ENCODE measurements around the gene CSF2. TPM values are rescaled to one million over a fixed set of nuclear protein-coding genes. Genes with fewer than 3 reads are reported as not detected.
A peak's percentile ranks its signal among the peaks of the same experiment; 100 is the strongest.
"Not testable (repeated sequence)": the region's sequence is repeated elsewhere in the genome, so short reads cannot be mapped to it uniquely, and the experiment has no call there.

CSF2 gene
- total RNA-seq, 2 experiments from 2014 or later, result 52.6 to 59.5 TPM

DNA sequence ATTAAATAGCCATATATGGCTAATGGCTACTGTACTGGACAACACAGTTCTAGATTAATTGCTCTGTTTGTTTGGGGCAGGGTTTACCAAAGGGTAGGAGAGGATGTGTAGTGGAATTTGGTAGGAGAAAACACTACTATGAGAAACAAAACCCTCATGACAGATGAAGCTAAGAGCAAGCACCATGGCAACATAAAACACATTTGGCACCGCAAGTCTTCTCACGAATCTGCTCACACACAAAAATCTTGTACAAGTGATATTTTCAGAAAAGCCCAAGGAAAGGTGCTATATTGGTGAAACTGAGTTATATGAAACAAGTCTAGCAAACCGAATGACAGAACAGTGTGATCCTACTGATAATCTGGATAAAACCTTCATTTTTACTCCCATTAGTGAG is 38.5 kb downstream of the CSF2 start:
- Mint-ChIP-seq H3K27me3 (no peaks in the 10 kb centered on the region), H3K4me3 (peak overlapping the region; percentile 13), H3K9me3 (ENCODE audit: low read depth) (peaks cover 5% of the 10 kb centered on the region), H3K27ac (peak overlapping the region; percentile 52), H3K36me3 (ENCODE audit: low read depth) (peaks cover 5% of the 10 kb centered on the region), H3K4me1 (peaks cover 62% of the 10 kb centered on the region)
- intact Hi-C loops (cut with DNase I, micrococcal nuclease), result no loop called here
- ATAC-seq (no peak), DNase-seq (no peak)
- POLR2A ChIA-PET, result no interaction called here
- CTCF ChIA-PET, result interaction anchor here (1.0 kb wide), 1 partner anchor 29 kb away, joined by 3 read pairs; no protein-coding TSS in a partner anchor

DNA sequence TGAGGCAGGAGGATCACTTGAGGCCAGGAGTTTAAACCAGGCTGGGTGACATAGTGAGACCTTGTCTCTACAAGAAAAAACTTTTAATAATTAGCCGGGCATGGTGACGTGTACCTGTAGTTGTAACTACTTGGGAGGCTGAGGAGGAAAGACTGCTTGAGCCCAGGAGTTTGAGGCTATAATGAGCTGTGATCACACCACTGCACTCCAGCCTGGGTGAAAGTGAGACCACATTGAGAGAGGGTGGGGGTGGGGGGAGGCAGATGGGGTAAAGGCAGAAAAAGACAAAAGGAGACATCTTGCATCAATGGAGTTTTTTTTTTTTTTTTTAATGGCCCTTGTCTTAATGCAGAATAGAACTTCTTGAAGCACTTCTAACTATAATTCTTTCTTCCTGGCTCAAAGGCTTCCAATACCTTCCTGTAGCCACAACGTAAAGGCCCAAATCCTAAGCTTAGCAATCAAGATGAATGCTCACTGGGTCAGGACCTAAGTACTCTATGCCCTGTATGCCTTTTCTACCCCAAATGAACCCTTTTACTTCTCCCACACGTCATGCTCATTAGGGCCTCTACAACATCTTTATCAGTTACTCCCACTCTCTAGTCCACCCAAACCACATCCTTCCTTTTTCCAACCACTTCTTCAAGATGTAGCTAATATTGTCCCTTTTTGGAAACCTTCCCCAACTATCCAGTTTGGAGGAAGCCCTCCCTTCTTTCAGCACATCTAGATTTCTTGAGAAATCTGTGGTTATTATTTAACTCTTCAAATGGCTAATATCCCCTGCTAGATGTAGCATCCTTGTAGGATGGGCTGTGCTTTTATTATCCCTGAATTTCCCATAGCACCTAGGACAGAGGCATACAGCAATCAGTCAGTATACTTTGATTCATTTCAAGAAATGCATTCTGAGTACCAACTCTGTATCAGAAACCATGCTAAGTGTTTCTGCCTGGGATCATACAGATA is 40.8 kb downstream of the CSF2 start:
- CTCF ChIA-PET, result interaction anchor here (0.6 to 1.4 kb wide), 3 partner anchors 12 to 427 kb away, joined by 3 read pairs; no protein-coding TSS in a partner anchor

DNA sequence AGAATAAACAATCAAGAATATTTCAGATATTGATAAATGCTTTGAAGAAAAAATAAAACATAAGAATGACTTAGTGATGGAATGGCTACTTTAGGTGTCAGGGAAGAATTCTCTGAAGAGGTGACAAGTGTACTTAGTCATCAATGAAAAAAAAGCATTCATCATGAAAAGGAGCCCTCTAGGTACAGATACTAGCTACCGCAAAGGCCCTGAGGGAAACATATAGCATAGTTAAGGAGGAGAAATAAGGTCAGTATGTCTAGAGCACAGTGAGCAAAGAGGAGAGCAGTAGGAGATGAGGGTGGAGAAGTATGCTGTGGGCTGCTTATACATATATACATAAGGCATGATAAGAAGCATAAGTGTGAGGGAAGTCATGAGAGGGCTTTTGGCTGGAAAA is 41.8 kb downstream of the CSF2 start:
- Mint-ChIP-seq H3K4me3 (no peak overlapping the region), H3K27ac (peak overlapping the region; percentile 52), H3K4me1 (peaks cover 54% of the 10 kb centered on the region), H3K27me3 (no peaks in the 10 kb centered on the region), H3K36me3 (ENCODE audit: low read depth) (peaks cover 5% of the 10 kb centered on the region), H3K9me3 (ENCODE audit: low read depth) (no peaks in the 10 kb centered on the region)
- intact Hi-C loops (cut with DNase I, micrococcal nuclease), result loop anchor here in 1 of 2 experiments (2.0 kb wide), 2 partner anchors 17 to 61 kb away; no protein-coding TSS in a partner anchor
- DNase-seq (no peak), ATAC-seq (peak; percentile 75)
- POLR2A ChIA-PET, result no interaction called here
- CTCF ChIA-PET, result interaction anchor here (0.6 to 1.4 kb wide), 2 partner anchors 26 to 428 kb away, joined by 3 read pairs; no protein-coding TSS in a partner anchor

More for the DNA sequence above, 40.8 kb downstream of the CSF2 start:
- peaks cover 5% of the 10 kb centered on the region for H3K36me3 Mint-ChIP-seq (ENCODE audit: low read depth)
- POLR2A ChIA-PET, result no interaction called here
- H3K4me1 Mint-ChIP-seq, result peaks cover 60% of the 10 kb centered on the region
- DNase-seq (no peak), ATAC-seq (peak; percentile 78)
- no peak overlapping the region for H3K4me3 Mint-ChIP-seq
- H3K27me3 Mint-ChIP-seq, result no peaks in the 10 kb centered on the region
- peak overlapping the region; percentile 2 for H3K27ac Mint-ChIP-seq
- H3K9me3 Mint-ChIP-seq (ENCODE audit: low read depth), result no peaks in the 10 kb centered on the region
- intact Hi-C loops (cut with DNase I, micrococcal nuclease), result loop anchor here (1.0 to 2.0 kb wide), 3 partner anchors 11 to 62 kb away; no protein-coding TSS in a partner anchor

DNA sequence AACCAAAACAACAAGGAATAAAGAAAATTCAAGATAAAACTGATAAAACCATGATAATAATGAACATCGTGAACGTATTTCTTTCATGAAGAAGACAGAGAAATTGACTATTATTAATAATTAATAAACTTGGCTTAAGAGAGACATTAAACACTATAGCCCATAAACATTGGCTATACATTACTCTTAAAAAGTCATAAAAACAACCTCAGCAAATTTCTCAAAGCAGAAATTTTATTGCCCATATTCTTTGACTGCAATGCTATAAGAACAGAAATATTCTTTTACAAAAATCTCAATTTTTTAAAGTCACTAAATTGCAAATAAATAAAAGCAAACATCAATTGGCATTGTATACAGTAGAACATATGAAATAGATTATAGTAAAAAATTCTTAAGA is 42.5 kb downstream of the CSF2 start:
- ChIA-PET POLR2A (no interaction called here), CTCF (no interaction called here)
- no peak for ATAC-seq
- Mint-ChIP-seq H3K9me3 (ENCODE audit: low read depth) (no peaks in the 10 kb centered on the region), H3K27me3 (no peaks in the 10 kb centered on the region), H3K27ac (no peak overlapping the region), H3K4me1 (peaks cover 47% of the 10 kb centered on the region), H3K36me3 (ENCODE audit: low read depth) (peaks cover 5% of the 10 kb centered on the region), H3K4me3 (no peak overlapping the region)
- intact Hi-C loops (cut with DNase I, micrococcal nuclease), result no loop called here
- no peak for DNase-seq

DNA sequence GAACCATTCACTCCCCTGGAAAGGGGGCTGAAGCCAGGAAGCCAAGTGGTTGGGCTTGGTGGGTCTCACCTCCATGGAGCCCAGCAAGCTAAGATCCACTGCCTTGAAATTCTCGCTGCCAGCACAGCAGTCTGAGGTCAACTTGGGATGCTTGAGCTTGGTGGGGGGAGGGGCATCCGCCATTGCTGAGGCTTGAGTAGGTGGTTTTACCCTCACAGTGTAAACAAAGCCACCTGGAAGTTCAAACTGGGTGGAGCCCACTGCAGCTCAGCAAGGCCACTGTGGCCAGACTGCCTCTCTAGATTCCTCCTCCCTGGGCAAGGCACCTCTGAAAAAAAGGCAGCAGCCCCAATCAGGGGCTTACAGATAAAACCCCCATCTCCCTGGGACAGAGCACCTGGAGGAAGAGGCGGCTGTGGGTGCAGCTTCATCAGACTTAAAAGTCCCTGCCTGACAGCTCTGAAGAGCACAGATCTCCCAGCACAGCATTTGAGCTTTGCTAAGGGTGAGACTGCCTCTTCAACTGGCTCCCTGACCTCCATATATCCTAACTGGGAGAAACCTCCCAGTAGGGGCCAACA is 43.4 kb downstream of the CSF2 start:
- CTCF ChIA-PET, result interaction anchor here (0.8 to 1.2 kb wide), 2 partner anchors 109 to 669 kb away, joined by 3 read pairs; no protein-coding TSS in a partner anchor

DNA sequence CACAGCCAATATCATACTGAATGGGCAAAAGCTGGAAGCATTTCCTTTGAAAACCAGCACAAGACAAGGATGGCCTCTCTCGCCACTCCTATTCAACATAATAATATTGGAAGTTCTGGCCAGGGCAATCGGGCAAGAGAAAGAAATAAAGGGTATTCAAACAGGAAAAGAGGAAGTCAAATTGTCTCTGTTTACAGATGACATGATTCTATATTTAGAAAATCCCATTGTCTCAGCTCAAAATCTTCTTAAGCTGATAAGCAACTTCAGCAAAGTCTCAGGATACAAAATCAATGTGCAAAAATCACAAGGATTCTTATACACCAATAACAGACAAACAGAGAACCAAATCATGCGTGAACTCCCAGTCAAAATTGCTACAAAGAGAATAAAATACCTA is 47.1 kb downstream of the CSF2 start:
- H3K9me3 Mint-ChIP-seq (ENCODE audit: low read depth); H3K27me3 Mint-ChIP-seq; H3K27ac Mint-ChIP-seq; ATAC-seq; H3K4me3 Mint-ChIP-seq; CTCF ChIA-PET; H3K36me3 Mint-ChIP-seq (ENCODE audit: low read depth); DNase-seq; intact Hi-C loops (cut with DNase I, micrococcal nuclease); POLR2A ChIA-PET: not testable (repeated sequence)
- H3K4me1 Mint-ChIP-seq, result peaks cover 11% of the 10 kb centered on the region

More for the DNA sequence above, 43.4 kb downstream of the CSF2 start:
- peaks cover 39% of the 10 kb centered on the region for H3K4me1 Mint-ChIP-seq
- H3K36me3 Mint-ChIP-seq (ENCODE audit: low read depth); H3K9me3 Mint-ChIP-seq (ENCODE audit: low read depth); H3K27ac Mint-ChIP-seq; intact Hi-C loops (cut with DNase I, micrococcal nuclease); POLR2A ChIA-PET; DNase-seq; H3K4me3 Mint-ChIP-seq; ATAC-seq; H3K27me3 Mint-ChIP-seq: not testable (repeated sequence)

DNA sequence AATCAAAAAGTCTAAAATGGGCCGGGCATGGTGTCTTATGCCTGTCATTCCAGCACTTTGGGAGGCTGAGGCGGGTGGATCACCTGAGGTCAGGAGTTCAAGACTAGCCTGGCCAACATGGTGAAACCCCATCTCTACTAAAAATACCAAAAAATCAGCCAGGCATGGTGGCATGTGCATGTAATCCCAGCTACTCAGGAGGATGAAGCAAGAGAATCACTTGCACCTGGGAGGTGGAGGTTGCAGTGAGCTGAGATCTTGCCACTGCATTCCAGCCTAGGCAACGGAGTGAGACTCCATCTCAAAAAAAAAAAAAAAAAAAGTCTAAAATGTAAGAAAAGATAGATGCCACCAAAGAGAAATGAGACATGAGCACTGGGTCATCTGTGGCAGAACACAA is 49.4 kb downstream of the CSF2 start:
- intact Hi-C loops (cut with DNase I, micrococcal nuclease); ATAC-seq; H3K4me1 Mint-ChIP-seq; H3K9me3 Mint-ChIP-seq (ENCODE audit: low read depth); H3K27me3 Mint-ChIP-seq; H3K4me3 Mint-ChIP-seq; POLR2A ChIA-PET; DNase-seq; H3K36me3 Mint-ChIP-seq (ENCODE audit: low read depth); H3K27ac Mint-ChIP-seq: not testable (repeated sequence)
- CTCF ChIA-PET, result interaction anchor here (0.6 kb wide), 1 partner anchor 312 kb away, joined by 3 read pairs; no protein-coding TSS in a partner anchor

DNA sequence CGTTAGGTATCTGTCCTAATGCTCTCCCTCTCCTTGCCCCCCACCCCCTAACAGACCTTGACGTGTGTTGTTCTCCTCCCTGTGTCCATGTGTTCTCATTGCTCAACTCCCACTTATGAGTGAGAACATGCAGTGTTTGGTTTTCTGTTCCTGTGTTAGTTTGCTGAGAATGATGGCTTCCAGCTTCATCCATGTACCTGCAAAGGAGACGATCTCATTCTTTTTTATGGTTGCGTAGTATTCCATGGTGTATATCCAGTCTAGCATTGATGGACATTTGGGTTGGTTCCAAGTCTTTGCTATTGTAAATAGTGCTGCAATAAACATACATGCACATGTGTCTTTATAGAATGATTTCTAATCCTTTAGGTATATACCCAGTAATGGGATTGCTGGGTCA is 50.0 kb downstream of the CSF2 start:
- H3K36me3 Mint-ChIP-seq (ENCODE audit: low read depth); POLR2A ChIA-PET; H3K4me1 Mint-ChIP-seq; H3K27ac Mint-ChIP-seq; H3K27me3 Mint-ChIP-seq; DNase-seq; H3K4me3 Mint-ChIP-seq; ATAC-seq; intact Hi-C loops (cut with DNase I, micrococcal nuclease): not testable (repeated sequence)
- peaks cover 14% of the 10 kb centered on the region for H3K9me3 Mint-ChIP-seq (ENCODE audit: low read depth)
- CTCF ChIA-PET, result interaction anchor here (0.6 kb wide), 1 partner anchor 313 kb away, joined by 3 read pairs; no protein-coding TSS in a partner anchor

Other genes with a start within 250 kb of the CSF2 start
- not detected for gene MEIKIN, start 128.1 kb upstream of the CSF2 start, total RNA-seq
- gene ACSL6, start 62.1 kb upstream of the CSF2 start, total RNA-seq, result 1 to 10 TPM; 3.1 to 3.3 TPM
- 10 to 100 TPM; 10.8 to 11.6 TPM for gene IL3, start 13.1 kb upstream of the CSF2 start, total RNA-seq
- gene P4HA2, start 154.1 kb downstream of the CSF2 start, total RNA-seq, result 1 to 10 TPM; 6.1 to 8.9 TPM
- under 1 TPM; 0.21 to 0.23 TPM for gene PDLIM4, start 183.9 kb downstream of the CSF2 start, total RNA-seq
- gene SLC22A4, start 220.6 kb downstream of the CSF2 start, total RNA-seq, result 1 to 10 TPM in 1 of 2 experiments, under 1 TPM in 1; 0.66 to 1.1 TPM